Esophagus squamous epithelium (tissue), 5 donors: ENCODE data around the gene PLCB1. TPM values are rescaled to one million over a fixed set of nuclear protein-coding genes. Genes with fewer than 3 reads are reported as not detected.

Experiments used
- DNase-seq: peaks from one replicate; lab custom pipeline; 2025; lab: John Stamatoyannopoulos, UW
- H3K27ac ChIP-seq, 4 donors: fragments of 200-600 bp; sonication (generic); one replicate each; pipeline ENCODE4 v1.5.1; 2016 to 2019; ENCODE audit warnings: mild to moderate bottlenecking in 1 of 4
- H3K27me3 ChIP-seq, 4 donors: fragments of 200-600 bp; sonication (generic); 1 replicate in 3 of 4; 2 replicates in 1 of 4; pipeline versions ENCODE4 v1.5.1 to v1.6.0; 2017 to 2021; ENCODE audit warnings: antibody characterized with exemption in 1 of 4
- H3K36me3 ChIP-seq, 3 donors: fragments of 200-600 bp; sonication (generic); one replicate each; pipeline ENCODE4 v1.5.1; 2016 to 2019
- H3K4me1 ChIP-seq, 3 donors: fragments of 200-600 bp; sonication (generic); one replicate each; pipeline ENCODE4 v1.5.1; 2017 to 2019
- H3K4me3 ChIP-seq, 4 donors: fragments of 200-600 bp; sonication (generic); 1 replicate in 3 of 4; 2 replicates in 1 of 4; pipeline ENCODE4 v1.5.1; 2016 to 2019; ENCODE audit warnings: mild to moderate bottlenecking in 2 of 4, moderate library complexity in 1 of 4
- H3K9me3 ChIP-seq, 3 donors: fragments of 200-600 bp; sonication (generic); one replicate each; pipeline ENCODE4 v1.5.1; 2016 to 2019
- CTCF ChIP-seq, 6 experiments: fragments of 450-650 bp in 4 of 6; fragments of 200-600 bp in 2 of 6; sonication (generic) in 2 of 6; IDR thresholded peaks; one replicate each; pipeline ENCODE4 v1.5.1; 2016 to 2019; ENCODE audit warnings: antibody characterized with exemption in 6 of 6, mild to moderate bottlenecking in 4 of 6, moderate library complexity in 4 of 6
- POLR2A ChIP-seq, 4 donors: fragments of 450-650 bp; IDR thresholded peaks; one replicate each; pipeline ENCODE4 v1.6.1; 2017; ENCODE audit warnings: antibody characterized with exemption in 4 of 4, mild to moderate bottlenecking in 4 of 4, moderate library complexity in 3 of 4
- WGBS, 2 donors: methylation state at CpG; one replicate each; pipeline ENCODE4 v1.1.5; 2018; 5-methylcytosine and 5-hydroxymethylcytosine counted together
- intact Hi-C: fragments of 100-400 bp; cut with DNase I; formaldehyde crosslinking; loops from one replicate; pipeline ENCODE4 v1.15.0; 2022
- total RNA-seq, 4 donors: library from RNA; depleted of rRNA; stranded (reverse); fragments of >200 nt; gene quantifications; one replicate each; pipeline ENCODE4 v1.1.0, GENCODE V29; 2016
- donor health status: DM: yes; HTN: yes; CAD: no.

The PLCB1 gene
- total RNA-seq, 4 donors from 2014 or later: 1.9 to 20.4 (median 5.0) TPM

- no peaks in the 10 kb centered on the region for H3K4me1 ChIP-seq
- no peaks in the 10 kb centered on the region for H3K9me3 ChIP-seq
- no peak overlapping the region for H3K27ac ChIP-seq
- 89 to 90% methylated on average over 6 of the region's 6 CpGs for WGBS, 2 donors
- no peak for DNase-seq
- H3K4me3 ChIP-seq: no peak overlapping the region
- H3K27me3 ChIP-seq: no peaks in the 10 kb centered on the region
- H3K36me3 ChIP-seq: no peaks in the 10 kb centered on the region
- intact Hi-C loops: no loop called here
- TF ChIP-seq POLR2A (IDR thresholded peaks at IDR 0.05) (no peak), CTCF (IDR thresholded peaks at IDR 0.05) (no peak)
Observed at GRCh38 chr20:8175741-8176675, 43.9 kb downstream of the PLCB1 start.

GRCh38 chr20:8183526-8183925 is 51.5 kb downstream of the PLCB1 start:
- no peak overlapping the region for H3K27ac ChIP-seq
- H3K27me3 ChIP-seq: no peaks in the 10 kb centered on the region
- H3K9me3 ChIP-seq: no peaks in the 10 kb centered on the region
- H3K36me3 ChIP-seq: no peaks in the 10 kb centered on the region
- H3K4me3 ChIP-seq: no peak overlapping the region
- TF ChIP-seq POLR2A (IDR thresholded peaks at IDR 0.05): no peak
- no peak for TF ChIP-seq CTCF (IDR thresholded peaks at IDR 0.05)
- no peaks in the 10 kb centered on the region for H3K4me1 ChIP-seq
- intact Hi-C loops: no loop called here
- WGBS, 2 donors: 89 to 93% methylated on average over 2 of the region's 2 CpGs
- no peak for DNase-seq

- Histone ChIP-seq H3K9me3 (no peaks in the 10 kb centered on the region), H3K36me3 (no peaks in the 10 kb centered on the region), H3K4me3 (no peak overlapping the region), H3K27me3 (no peaks in the 10 kb centered on the region), H3K27ac (no peak overlapping the region), H3K4me1 (no peaks in the 10 kb centered on the region)
- intact Hi-C loops: no loop called here
- DNase-seq: no peak
- TF ChIP-seq POLR2A (IDR thresholded peaks at IDR 0.05) (no peak), CTCF (IDR thresholded peaks at IDR 0.05) (no peak)
- 85 to 86% methylated on average over 2 of the region's 2 CpGs for WGBS, 2 donors
Observed at GRCh38 chr20:8187740-8188139, 55.7 kb downstream of the PLCB1 start.

- Histone ChIP-seq H3K4me1 (peaks cover 0 to 3% (median 0%) of the 10 kb centered on the region in 3 donors), H3K36me3 (no peaks in the 10 kb centered on the region), H3K9me3 (peaks cover 0 to 6% (median 0%) of the 10 kb centered on the region in 3 donors), H3K27ac (no peak overlapping the region), H3K4me3 (no peak overlapping the region), H3K27me3 (no peaks in the 10 kb centered on the region)
- 78 to 83% methylated on average over 7 of the region's 7 CpGs for WGBS, 2 donors
- intact Hi-C loops: no loop called here
- TF ChIP-seq CTCF (IDR thresholded peaks at IDR 0.05) (no peak), POLR2A (IDR thresholded peaks at IDR 0.05) (no peak)
- DNase-seq: no peak
Observed at GRCh38 chr20:8190043-8190880, 58.2 kb downstream of the PLCB1 start.

GRCh38 chr20:8194721-8195120 is 62.7 kb downstream of the PLCB1 start:
- no peak for DNase-seq
- peak overlapping the region in 1 of 4 donors; percentile 21 for H3K27ac ChIP-seq
- H3K27me3 ChIP-seq: no peaks in the 10 kb centered on the region
- peaks cover 0 to 6% (median 0%) of the 10 kb centered on the region in 3 donors for H3K9me3 ChIP-seq
- no peaks in the 10 kb centered on the region for H3K36me3 ChIP-seq
- TF ChIP-seq POLR2A (IDR thresholded peaks at IDR 0.05) (no peak), CTCF (IDR thresholded peaks at IDR 0.05) (no peak)
- H3K4me1 ChIP-seq: peaks cover 0 to 13% (median 0%) of the 10 kb centered on the region in 3 donors
- intact Hi-C loops: no loop called here
- no peak overlapping the region for H3K4me3 ChIP-seq
